SK-N-DZ (cell line): ENCODE results near the gene EIF3I.

Experiments
- DNase-seq: peaks from one replicate; pipeline ENCODE4 v3.0.0-alpha.2; 2015; ENCODE audit warnings: low spot score

Gene EIF3I

DNA sequence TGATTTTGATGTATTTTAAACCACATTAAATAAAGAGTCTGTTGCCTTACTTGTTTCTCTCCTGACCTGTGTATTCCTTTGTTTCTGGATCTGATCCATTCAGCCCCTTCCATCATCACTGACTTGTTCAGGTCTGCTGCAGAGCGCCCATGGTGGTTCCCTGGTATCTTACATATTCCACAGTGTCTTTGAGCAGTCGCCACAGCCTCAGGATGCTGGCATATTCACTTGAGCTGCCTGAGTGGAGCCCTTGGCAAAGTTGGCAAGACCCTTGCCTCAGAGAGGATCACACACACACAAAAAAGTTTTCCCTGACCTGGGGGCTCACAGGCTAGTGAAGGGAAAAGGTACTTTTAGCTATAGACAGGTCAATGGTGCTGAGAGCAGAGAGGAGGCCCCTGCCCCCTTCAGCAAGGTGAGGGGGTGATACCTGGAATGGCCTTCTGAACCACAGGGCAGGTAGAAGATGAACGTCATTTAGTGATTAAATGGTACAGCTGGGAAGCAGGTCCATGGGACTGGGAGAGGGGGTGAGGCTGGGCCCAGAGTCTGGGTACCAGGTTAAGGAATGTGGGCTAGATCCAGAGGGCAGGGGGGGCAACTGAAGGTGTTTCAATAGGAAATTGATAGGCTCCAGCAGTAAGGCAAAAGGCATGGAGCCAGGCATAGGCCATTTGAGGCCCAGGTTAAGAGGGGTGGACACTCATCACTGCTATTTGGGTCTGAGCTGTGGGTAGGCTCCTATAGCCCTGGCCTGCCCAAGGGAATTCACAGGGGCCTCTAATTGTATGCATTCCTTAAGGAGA lies 23.8 kb upstream of the EIF3I start:
- no peak for DNase-seq

GRCh38 chr1:32199043-32199716 lies 23.0 kb upstream of the EIF3I start:
- no peak for DNase-seq

- no peak for DNase-seq
These were observed 22.5 kb upstream of the EIF3I start for GRCh38 chr1:32199717-32200072.

DNA sequence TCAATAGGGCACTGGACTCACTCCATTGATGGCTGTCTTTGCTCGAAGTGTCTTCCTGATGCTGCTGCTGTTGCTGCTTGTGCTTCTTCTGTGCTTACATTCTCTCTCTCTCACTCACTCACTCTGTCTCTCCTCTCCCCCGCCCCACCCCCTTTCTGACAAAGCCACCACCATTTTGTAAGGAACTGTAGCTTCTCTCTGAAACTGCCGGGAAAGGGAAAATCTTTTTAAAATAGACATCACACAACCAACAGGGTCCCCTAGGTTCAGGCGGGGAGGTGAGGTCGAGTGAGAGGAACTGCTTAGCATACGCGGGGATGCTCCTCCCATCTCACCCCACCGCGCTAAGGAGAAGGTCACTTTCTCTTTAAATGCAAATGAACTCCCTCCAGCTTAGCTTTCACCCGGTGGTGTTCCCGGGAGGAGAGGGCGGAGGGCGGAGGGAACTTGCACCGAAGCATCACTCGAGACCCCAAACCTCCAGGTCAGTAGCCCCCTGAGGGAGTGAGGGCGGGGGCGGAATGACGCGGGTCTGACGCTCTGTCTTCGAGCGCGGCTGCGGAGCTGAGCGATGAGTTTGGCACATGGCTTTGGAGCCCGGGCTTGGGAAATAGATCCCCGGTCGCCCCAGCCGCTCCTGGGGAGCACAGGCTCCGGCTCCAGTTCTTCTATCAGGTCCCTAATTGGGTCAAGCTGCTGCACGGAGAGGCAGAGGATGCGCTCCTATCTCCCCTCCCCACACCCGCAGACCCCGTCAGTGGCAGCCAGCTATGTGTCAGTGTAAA lies 21.8 kb upstream of the EIF3I start, which contains the start of gene CCDC28B:
Gene CCDC28B (plus strand): TSS at position 370 of the 785 bp plus-strand sequence. CDS start 1,341 bp downstream, outside the sequence.
- DNase-seq: peak; percentile 84

GRCh38 chr1:32201011-32201855 lies 21.0 kb upstream of the EIF3I start:
- peak; percentile 32 for DNase-seq

- no peak for DNase-seq
These were observed 17.3 kb upstream of the EIF3I start for GRCh38 chr1:32204943-32205361.

GRCh38 chr1:32205401-32206370 lies 16.5 kb upstream of the EIF3I start, which contains the start of gene IQCC:
Gene IQCC, plus strand, starts transcription at chr1:32205671. Its CDS starts 11 bp downstream, at chr1:32205682.
- peak; percentile 84 for DNase-seq

DNA sequence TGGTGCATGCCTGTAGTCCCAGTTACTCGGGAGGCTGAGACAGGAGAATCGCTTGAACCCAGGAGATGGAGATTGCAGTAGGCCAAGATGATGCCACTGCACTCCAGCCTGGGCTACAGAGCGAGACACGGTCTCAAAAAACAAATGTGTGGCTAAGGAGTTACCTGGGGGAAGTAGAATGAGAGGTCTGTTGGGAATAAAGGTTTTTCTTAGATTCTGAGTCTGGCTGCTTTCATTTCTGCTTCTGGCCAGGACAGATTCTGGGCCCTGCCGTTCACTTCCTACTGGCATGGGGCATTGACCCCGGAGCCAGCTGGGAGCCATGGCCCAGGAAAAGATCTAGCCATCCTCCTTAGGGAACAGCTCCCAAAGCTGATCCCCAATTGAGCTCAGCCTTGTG lies 13.7 kb upstream of the EIF3I start:
- DNase-seq: no peak

GRCh38 chr1:32208891-32209328 lies 13.3 kb upstream of the EIF3I start, which contains the start of gene DCDC2B:
Gene DCDC2B, plus strand, starts transcription at chr1:32209089. Its CDS starts 5 bp downstream, at chr1:32209094.
- no peak for DNase-seq

DNA sequence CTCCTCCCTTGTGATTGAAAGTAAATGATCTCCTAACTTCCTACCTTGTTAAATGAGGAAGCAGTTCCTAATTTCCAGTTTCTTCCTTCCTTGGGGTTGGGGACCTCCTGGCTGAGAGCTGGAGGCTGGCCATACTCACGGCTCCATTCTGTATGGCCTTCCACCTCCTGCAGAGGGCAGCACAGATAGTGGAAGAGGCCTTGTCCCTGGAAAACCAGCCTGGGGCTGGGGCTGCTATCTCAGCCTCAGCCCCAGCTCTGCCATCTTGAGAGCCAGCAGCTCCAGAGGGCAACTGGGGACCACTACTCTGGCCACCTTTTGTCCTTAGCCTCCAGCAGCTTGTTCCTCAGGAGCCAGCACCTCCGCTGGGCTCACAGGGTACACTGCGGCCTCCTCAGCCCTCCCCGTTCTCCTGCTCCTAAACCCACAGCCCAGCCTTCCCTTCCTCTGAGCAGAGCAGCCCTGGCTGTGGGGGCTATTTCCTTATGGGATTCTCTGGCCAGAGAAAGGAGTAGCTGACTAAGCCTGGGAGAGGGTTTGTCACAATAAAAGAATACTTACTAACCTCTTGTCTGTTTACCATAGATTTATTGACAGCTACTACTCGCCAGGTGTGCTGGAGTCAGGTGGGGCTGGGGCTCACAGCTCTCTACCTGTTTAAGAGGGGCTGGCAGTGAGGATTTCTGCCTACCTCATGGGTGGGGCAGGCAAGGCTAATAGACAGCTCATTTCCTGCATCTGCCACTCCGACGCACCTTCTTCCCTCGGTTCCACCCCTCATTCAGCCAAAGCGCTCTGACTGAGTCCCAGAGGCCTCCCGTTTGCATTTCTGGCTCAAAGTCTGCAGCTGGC lies 6.4 kb upstream of the EIF3I start:
- DNase-seq: peak; percentile 49

- no peak for DNase-seq
These were observed 5.6 kb upstream of the EIF3I start for GRCh38 chr1:32216566-32216965.

DNA sequence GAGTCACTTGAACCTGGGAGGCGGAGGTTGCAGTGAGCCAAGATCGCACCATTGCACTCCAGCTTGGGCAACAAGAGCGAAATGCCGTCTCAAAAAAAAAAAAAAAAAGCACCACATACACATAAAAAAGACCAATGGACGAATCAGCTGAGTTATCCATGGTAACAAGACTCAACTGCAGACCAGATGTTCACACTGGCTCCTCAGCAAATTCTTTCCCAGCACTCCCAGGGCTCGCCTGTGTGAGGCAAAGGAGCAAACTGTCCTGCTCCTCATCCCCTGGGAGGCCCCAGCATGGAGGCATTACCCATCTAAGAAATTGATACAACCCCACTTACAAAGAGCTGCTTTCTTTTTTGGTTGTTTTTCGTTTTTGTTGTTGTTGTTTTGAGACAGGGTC lies 3.2 kb upstream of the EIF3I start:
- DNase-seq: no peak

DNA sequence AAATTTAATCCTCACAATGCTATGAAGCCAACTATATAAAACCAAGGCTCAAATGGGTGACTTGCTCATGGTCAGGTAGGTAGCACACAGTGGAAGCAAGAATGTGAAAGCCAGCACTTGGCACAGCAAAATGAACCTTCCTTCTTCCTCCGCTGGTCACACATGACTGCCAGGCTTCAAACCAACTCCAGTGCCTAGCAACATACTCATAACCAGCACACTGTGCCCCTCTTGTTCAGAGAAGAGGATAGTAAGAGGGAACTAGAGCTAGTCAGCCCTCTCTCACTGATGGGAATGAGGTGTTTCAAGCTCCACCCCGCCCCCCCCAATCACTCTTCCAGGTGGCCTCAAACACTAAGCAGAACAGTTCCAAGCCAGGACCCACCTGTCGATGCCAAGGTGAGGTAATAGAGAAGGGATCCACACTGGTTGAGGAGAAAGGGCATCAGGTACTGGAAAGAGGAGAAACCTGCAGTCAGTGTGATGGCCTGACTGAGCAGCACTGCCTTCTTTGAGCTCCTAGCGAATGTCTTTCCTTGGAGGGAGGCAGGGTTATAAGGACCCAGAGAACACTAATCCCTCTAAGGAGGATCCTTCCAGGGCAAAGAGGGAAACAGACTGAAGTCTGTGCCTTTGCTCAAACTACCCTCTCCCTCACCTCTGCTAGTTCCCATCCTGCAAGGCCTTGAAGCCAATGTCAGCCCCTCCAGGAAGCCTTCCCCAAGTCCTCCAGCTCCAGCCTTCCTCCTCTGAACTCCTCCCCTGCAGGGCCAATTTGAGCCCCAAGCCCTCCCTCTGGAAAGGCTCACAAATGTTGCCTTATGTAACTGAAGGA lies 1.2 kb upstream of the EIF3I start:
- DNase-seq: no peak

DNA sequence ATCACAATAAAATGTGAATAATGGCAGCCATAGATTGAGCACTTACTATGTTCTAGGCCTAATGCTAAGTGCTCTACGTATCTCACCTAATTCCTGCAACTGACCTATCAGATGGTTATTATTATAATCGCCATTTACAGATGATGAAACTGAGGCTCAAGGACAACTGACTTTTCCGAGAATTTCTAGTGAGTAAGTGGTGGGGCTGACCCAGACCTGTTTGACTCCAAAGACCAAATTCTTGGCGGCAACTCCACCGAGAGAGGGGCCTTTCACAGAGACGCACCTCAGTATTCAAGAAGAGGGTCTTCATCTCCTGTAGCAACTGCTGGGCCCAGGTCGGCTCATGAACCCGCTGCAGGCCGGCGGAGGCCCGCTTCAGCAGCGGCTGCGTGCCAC lies 627 bp upstream of the EIF3I start:
- no peak for DNase-seq

DNA sequence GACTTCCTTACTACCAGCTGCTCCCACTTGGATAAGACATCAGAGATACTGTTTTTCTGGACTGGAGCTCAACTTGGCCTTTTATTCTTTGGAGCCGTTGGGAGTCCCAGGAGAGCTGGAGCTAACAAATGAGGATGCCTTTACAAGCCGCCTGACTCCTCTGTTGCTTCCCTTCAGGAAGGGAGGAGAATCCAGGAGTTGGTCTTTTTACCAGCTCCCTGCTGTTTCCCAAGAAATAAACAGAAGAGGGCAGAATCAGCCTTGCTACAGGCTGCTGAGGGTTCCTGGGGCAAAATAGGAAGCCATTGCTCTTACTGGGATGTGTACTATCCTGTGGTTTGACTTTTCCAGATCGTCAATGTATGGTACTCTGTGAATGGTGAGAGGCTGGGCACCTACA lies 1.5 kb downstream of the EIF3I start:
- DNase-seq: no peak

- no peak for DNase-seq
These were observed 2.1 kb downstream of the EIF3I start for GRCh38 chr1:32224285-32224684.

GRCh38 chr1:32228771-32229170 lies 6.6 kb downstream of the EIF3I start:
- DNase-seq: no peak

DNA sequence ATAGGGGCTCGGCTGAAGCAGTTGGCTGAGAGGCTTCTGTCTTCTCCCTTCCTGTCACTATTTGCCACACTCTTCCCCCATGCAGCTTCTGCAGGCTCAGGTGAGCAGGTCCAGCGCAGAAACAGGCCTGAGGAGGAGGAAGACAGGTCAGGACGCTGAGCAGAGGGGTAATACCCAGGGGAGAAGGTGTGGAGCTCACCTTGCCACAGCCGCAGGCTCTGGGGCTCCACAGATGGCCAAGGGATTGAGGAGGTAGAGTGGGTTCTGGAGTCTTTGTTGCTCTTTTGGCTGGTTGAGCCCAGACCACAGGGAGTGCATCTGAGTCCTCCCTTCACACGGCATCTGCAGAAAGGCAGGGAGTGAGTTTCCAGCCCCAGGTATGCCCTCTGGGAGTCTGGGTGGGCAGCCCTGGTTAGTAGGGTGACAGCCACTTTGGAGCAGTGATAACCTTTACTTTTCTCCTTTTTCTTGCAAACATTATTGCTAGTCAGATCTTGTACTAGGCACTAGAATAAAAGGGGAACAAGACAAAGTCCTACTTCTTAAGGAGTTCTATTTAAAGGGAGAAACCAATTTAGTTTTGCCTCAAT lies 9.7 kb downstream of the EIF3I start:
- no peak for DNase-seq
